ENCODE results near the gene SLC6A18.

DNA sequence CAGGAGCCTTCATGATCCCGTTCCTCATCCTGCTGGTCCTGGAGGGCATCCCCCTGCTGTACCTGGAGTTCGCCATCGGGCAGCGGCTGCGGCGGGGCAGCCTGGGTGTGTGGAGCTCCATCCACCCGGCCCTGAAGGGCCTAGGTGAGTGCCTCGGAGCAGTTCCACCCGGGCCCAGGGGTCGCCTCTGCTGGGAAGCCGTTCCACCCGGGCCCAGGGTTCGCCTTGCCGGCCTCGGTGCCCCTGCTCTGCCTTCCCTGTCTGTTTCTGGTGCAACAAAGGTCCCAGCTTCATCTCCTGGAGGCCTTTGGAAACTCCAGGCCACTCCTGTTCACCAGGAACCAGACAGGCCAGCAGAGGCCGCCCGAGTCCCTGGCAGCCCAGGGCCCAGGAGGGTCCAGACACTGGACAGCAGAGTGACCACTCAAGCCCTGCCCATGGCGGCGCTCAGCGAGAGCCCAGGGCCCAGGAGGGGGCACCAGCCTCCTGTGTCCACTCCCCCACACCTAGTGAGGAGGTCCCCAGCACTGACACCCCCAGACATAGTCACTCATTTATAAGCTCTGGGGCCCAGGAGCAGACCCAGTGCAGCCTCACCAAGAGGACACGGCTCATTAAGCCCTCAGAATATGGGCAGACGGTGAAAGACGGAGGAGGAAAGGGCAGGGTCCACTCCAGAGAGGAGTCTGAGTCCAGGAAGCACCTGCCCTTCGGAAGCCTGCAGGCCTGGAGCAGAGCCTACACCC, 16.3 kb upstream of the SLC6A18 start:
- TF ChIP-seq CTCF (IDR thresholded peaks at IDR 0.05) (no peak), EP300 (IDR thresholded peaks at IDR 0.05) (no peak), POLR2A (IDR thresholded peaks at IDR 0.05) (no peak)

All from tibial nerve (tissue), 4 donors.